Measurements from ENCODE around the gene POR.

Gene POR

DNA sequence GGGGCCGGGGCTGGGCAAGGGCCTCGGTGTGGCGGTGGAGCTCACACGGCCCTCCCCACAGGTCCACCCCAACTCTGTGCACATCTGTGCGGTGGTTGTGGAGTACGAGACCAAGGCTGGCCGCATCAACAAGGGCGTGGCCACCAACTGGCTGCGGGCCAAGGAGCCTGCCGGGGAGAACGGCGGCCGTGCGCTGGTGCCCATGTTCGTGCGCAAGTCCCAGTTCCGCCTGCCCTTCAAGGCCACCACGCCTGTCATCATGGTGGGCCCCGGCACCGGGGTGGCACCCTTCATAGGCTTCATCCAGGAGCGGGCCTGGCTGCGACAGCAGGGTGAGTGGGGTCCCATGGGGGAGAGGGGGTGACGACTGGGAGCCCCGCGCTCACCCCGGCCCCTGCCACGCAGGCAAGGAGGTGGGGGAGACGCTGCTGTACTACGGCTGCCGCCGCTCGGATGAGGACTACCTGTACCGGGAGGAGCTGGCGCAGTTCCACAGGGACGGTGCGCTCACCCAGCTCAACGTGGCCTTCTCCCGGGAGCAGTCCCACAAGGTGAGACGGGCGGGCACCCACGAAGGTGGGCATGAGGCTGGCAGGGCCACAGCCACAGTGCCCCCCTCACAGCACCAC is 70.7 kb downstream of the POR start:
- DNase-seq (ENCODE audit: low read depth) = no peak
- H3K4me3 ChIP-seq (ENCODE audit: low read length) = no peak overlapping the region
- TF ChIP-seq, protein P1, sequence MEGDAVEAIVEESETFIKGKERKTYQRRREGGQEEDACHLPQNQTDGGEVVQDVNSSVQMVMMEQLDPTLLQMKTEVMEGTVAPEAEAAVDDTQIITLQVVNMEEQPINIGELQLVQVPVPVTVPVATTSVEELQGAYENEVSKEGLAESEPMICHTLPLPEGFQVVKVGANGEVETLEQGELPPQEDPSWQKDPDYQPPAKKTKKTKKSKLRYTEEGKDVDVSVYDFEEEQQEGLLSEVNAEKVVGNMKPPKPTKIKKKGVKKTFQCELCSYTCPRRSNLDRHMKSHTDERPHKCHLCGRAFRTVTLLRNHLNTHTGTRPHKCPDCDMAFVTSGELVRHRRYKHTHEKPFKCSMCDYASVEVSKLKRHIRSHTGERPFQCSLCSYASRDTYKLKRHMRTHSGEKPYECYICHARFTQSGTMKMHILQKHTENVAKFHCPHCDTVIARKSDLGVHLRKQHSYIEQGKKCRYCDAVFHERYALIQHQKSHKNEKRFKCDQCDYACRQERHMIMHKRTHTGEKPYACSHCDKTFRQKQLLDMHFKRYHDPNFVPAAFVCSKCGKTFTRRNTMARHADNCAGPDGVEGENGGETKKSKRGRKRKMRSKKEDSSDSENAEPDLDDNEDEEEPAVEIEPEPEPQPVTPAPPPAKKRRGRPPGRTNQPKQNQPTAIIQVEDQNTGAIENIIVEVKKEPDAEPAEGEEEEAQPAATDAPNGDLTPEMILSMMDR (conservative IDR thresholded peaks at IDR 0.05; ENCODE audit: low read depth, low read length) = no peak

DNA sequence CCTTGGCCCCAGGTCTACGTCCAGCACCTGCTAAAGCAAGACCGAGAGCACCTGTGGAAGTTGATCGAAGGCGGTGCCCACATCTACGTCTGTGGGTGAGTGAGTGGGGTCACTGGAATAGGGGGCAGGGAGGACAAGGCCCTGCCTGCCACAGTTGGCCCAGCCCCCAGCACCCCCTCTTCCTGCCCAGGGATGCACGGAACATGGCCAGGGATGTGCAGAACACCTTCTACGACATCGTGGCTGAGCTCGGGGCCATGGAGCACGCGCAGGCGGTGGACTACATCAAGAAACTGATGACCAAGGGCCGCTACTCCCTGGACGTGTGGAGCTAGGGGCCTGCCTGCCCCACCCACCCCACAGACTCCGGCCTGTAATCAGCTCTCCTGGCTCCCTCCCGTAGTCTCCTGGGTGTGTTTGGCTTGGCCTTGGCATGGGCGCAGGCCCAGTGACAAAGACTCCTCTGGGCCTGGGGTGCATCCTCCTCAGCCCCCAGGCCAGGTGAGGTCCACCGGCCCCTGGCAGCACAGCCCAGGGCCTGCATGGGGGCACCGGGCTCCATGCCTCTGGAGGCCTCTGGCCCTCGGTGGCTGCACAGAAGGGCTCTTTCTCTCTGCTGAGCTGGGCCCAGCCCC is 71.3 kb downstream of the POR start:
- H3K4me3 ChIP-seq (ENCODE audit: low read length) = no peak overlapping the region
- DNase-seq (ENCODE audit: low read depth) = no peak
- TF ChIP-seq, protein P1 (conservative IDR thresholded peaks at IDR 0.05; ENCODE audit: low read depth, low read length) = no peak

DNA sequence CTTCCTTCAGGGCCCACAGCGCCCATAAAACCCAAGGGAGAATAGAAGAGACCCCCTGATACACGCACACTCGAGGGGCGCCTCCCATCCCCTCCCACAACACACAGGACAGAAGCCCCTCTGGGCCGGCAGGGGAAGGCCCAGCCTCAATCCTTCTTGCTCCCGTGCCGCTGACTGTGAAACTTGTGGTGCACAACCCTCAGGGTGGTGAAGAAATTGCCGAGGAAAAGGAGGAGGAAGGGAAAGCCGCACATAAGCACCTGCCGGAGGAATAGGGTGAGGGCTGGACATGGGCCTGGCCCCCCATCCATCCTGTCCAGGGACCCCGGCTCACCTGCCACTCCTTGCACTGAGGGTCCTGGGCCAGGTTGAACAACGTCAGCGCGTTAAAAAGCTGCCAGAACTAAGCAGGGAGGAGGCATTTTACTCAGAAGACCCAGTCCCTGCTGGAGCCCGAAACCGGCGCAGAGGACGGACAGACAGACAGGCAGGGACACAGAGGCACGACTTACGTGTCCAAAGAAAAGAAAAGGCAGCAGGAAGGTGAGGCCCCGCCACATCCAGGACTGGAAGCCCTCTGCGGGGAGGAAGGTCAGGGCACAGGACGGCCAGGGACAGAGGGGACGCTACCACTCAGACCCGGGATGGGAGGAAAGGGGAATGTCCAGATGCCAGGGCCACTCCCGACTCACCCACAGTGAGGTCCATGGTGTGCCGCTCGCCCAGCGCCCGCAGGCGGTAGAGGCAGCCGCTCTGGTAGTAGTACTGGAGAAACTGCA is 72.3 kb downstream of the POR start:
- TF ChIP-seq, protein P1 (conservative IDR thresholded peaks at IDR 0.05; ENCODE audit: low read depth, low read length) = no peak
- no peak overlapping the region for H3K4me3 ChIP-seq (ENCODE audit: low read length)
- DNase-seq (ENCODE audit: low read depth) = no peak

DNA sequence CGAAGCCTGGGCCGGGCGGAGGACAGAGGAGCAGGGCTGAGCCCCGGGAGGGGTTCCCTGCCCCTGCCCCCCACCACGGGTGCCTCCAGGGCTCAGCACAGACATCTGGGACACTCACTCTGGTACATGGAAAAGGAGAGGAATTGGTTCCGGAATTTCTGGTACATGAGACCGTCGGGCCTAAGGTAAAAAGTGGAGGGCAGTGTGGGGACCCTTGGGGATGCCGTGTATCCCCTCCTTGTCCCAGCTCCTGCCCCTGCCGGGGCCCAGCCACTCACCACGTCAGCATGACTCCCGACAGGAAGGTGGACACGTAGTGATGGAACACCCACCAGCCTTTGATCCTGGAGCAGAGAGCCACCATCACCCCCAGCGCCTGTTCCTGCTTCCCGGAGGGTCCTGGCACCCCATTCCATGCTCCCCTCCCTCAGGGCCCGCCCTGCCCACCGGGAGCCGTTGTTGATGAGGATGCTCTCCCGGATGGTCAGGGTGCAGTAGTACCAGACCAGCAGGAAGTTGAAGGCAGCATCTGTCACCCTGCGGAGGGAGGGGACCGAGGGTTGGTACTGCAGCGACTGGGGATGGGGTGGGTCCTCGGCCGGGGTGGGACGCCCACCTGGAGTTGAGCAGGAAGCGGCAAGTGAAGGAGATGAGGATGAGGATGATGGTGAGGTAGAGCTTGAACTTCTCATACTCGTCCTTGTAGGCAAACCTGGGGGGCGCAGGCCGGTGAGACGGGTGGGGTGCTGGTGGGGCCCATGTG is 73.0 kb downstream of the POR start:
- no peak overlapping the region for H3K4me3 ChIP-seq (ENCODE audit: low read length)
- DNase-seq (ENCODE audit: low read depth) = no peak
- TF ChIP-seq, protein P1 (conservative IDR thresholded peaks at IDR 0.05; ENCODE audit: low read depth, low read length) = no peak

- DNase-seq (ENCODE audit: low read depth) = no peak
- H3K4me3 ChIP-seq (ENCODE audit: low read length) = no peak overlapping the region
- TF ChIP-seq, protein P1 (conservative IDR thresholded peaks at IDR 0.05; ENCODE audit: low read depth, low read length) = no peak
Observed at GRCh38 chr7:75988568-75989499, 73.9 kb downstream of the POR start.

Measured in retinal pigment epithelial cell (primary cell).